ENCODE data around the gene VAMP1.
"Not testable (repeated sequence)": the region's sequence is repeated elsewhere in the genome, so short reads cannot be mapped to it uniquely, and the experiment has no call there.

VAMP1 gene

GRCh38 chr12:6451348-6452244 is 18.9 kb downstream of the VAMP1 start, which contains the start of gene TAPBPL:
Gene TAPBPL, plus strand, starts transcription at chr12:6452042. Its CDS starts 207 bp downstream, at chr12:6452249.
- peak in 1 of 2 donors; percentile 37 for DNase-seq (ENCODE audit: low read depth in 2 of 2)

GRCh38 chr12:6450869-6451347 is 19.6 kb downstream of the VAMP1 start:
- DNase-seq (ENCODE audit: low read depth in 2 of 2) = no peak

GRCh38 chr12:6450091-6450868 is 20.2 kb downstream of the VAMP1 start:
- DNase-seq (ENCODE audit: low read depth in 2 of 2) = no peak

- no peak for DNase-seq (ENCODE audit: low read depth in 2 of 2)
Observed at GRCh38 chr12:6444704-6445688, 25.5 kb downstream of the VAMP1 start, which contains the start of gene CD27. Gene CD27, plus strand, starts transcription at chr12:6444955. Its CDS starts 141 bp downstream, at chr12:6445096.

GRCh38 chr12:6444031-6444430 is 26.4 kb downstream of the VAMP1 start:
- DNase-seq (ENCODE audit: low read depth in 2 of 2) = no peak

- no peak for DNase-seq (ENCODE audit: low read depth in 2 of 2)
Observed at GRCh38 chr12:6443361-6443983, 27.0 kb downstream of the VAMP1 start.

GRCh38 chr12:6442836-6443235 is 27.6 kb downstream of the VAMP1 start:
- DNase-seq (ENCODE audit: low read depth in 2 of 2) = no peak

- no peak for DNase-seq (ENCODE audit: low read depth in 2 of 2)
Observed at GRCh38 chr12:6440391-6440790, 30.1 kb downstream of the VAMP1 start.

GRCh38 chr12:6438345-6438744 is 32.1 kb downstream of the VAMP1 start:
- DNase-seq (ENCODE audit: low read depth in 2 of 2) = no peak

- DNase-seq (ENCODE audit: low read depth in 2 of 2) = no peak
Observed at GRCh38 chr12:6437586-6437985, 32.9 kb downstream of the VAMP1 start.

- no peak for DNase-seq (ENCODE audit: low read depth in 2 of 2)
Observed at GRCh38 chr12:6435961-6436715, 34.3 kb downstream of the VAMP1 start.

- no peak for DNase-seq (ENCODE audit: low read depth in 2 of 2)
Observed at GRCh38 chr12:6434205-6435140, 36.0 kb downstream of the VAMP1 start.

GRCh38 chr12:6432991-6433390 is 37.5 kb downstream of the VAMP1 start:
- DNase-seq (ENCODE audit: low read depth in 2 of 2) = no peak

- DNase-seq (ENCODE audit: low read depth in 2 of 2) = no peak
Observed at GRCh38 chr12:6430124-6430989, 40.1 kb downstream of the VAMP1 start.

- no peak for DNase-seq (ENCODE audit: low read depth in 2 of 2)
Observed at GRCh38 chr12:6428326-6428725, 42.2 kb downstream of the VAMP1 start.

GRCh38 chr12:6427796-6428195 is 42.7 kb downstream of the VAMP1 start:
- DNase-seq (ENCODE audit: low read depth in 2 of 2) = not testable (repeated sequence)

GRCh38 chr12:6426882-6427671 is 43.4 kb downstream of the VAMP1 start:
- peak; percentile 72 to 77 for DNase-seq (ENCODE audit: low read depth in 2 of 2)

Data from stimulated activated CD4-positive, alpha-beta T cell treated with anti-CD3 and anti-CD28 coated beads, Interleukin-1b, Interleukin-23, amount 100 ng/mL, for 1 hour (primary cell).